Suprapubic skin (tissue), 4 donors: ENCODE measurements around the gene ZNF302. TPM values are rescaled to one million over a fixed set of nuclear protein-coding genes. Genes with fewer than 3 reads are reported as not detected.
"Not testable (repeated sequence)": the region's sequence is repeated elsewhere in the genome, so short reads cannot be mapped to it uniquely, and the experiment has no call there.

Source experiments
- DNase-seq, 2 donors: peaks; one replicate each; pipeline ENCODE4 v3.0.0-alpha.2; 2019; ENCODE audit warnings: low spot score in 2 of 2
- H3K27ac ChIP-seq: fragments of 200-600 bp; sonication (generic); one replicate; pipeline ENCODE4 v1.5.1; 2019
- H3K27me3 ChIP-seq: fragments of 200-600 bp; sonication (generic); one replicate; pipeline ENCODE4 v1.5.1; 2019
- H3K36me3 ChIP-seq: fragments of 200-600 bp; sonication (generic); one replicate; pipeline ENCODE4 v1.5.1; 2019
- H3K4me1 ChIP-seq: fragments of 200-600 bp; sonication (generic); one replicate; pipeline ENCODE4 v1.5.1; 2019
- H3K4me3 ChIP-seq: fragments of 200-600 bp; sonication (generic); one replicate; pipeline ENCODE4 v1.5.1; 2019; ENCODE audit warnings: mild to moderate bottlenecking
- H3K9me3 ChIP-seq: fragments of 200-600 bp; sonication (generic); one replicate; pipeline ENCODE4 v1.5.1; 2019
- EP300 ChIP-seq: sonication (generic); formaldehyde crosslinking; IDR thresholded peaks from one replicate; pipeline ENCODE4 v1.6.1; 2017; ENCODE audit warnings: antibody characterized with exemption
- POLR2A ChIP-seq, 2 donors: fragments of 450-650 bp; IDR thresholded peaks; one replicate each; pipeline ENCODE4 v1.6.1; 2017; ENCODE audit warnings: antibody characterized with exemption in 2 of 2, mild to moderate bottlenecking in 2 of 2, moderate library complexity in 2 of 2
- POLR2AphosphoS5 ChIP-seq, 3 donors: sonication (generic); formaldehyde crosslinking; IDR thresholded peaks; one replicate each; pipeline ENCODE4 v1.6.1; 2017; ENCODE audit warnings: antibody characterized with exemption in 3 of 3
- WGBS: methylation state at CpG from one replicate; pipeline ENCODE4 v1.1.5; 2018; 5-methylcytosine and 5-hydroxymethylcytosine counted together
- total RNA-seq, 4 donors: library from RNA; depleted of rRNA; stranded (reverse); fragments of >200 nt; gene quantifications; one replicate each; pipeline ENCODE4 v1.1.0, GENCODE V29; 2016
- TF ChIP-seq, protein P1 (sequence below), 2 donors: fragments of 200-600 bp in 1 of 2; fragments of 450-650 bp in 1 of 2; sonication (generic) in 1 of 2; IDR thresholded peaks; one replicate each; pipeline ENCODE4 v1.5.1; 2016 to 2019; ENCODE audit warnings: antibody characterized with exemption in 2 of 2, mild to moderate bottlenecking in 1 of 2, moderate library complexity in 1 of 2

ZNF302 gene
- total RNA-seq, 4 donors from 2014 or later, result 9.8 to 33.8 (median 21.4) TPM

DNA sequence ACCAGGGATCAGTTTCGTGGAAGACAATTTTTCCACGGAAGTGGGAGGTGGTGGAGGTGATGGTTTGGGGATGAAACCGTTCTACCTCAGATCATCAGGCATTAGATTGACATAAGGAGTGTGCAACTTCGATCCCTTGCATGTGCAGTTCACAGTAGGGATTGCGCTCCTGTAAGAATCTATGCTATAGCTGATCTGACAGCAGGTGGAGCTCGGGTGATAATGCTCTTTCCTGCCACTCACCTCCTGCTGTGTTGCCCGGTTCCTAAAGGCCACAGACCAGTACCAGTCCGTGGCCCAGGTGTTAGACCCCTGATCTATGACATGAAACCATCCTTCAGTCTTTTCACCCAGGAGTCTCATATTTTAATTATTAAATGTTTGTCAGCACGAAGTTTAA, 4.0 kb downstream of the ZNF302 start:
- DNase-seq, result no peak
- peaks cover 33% of the 10 kb centered on the region for H3K9me3 ChIP-seq
- H3K27me3 ChIP-seq, result no peaks in the 10 kb centered on the region
- no peak for TF ChIP-seq EP300
- TF ChIP-seq POLR2A (IDR thresholded peaks at IDR 0.05), result no peak
- TF ChIP-seq, protein P1, sequence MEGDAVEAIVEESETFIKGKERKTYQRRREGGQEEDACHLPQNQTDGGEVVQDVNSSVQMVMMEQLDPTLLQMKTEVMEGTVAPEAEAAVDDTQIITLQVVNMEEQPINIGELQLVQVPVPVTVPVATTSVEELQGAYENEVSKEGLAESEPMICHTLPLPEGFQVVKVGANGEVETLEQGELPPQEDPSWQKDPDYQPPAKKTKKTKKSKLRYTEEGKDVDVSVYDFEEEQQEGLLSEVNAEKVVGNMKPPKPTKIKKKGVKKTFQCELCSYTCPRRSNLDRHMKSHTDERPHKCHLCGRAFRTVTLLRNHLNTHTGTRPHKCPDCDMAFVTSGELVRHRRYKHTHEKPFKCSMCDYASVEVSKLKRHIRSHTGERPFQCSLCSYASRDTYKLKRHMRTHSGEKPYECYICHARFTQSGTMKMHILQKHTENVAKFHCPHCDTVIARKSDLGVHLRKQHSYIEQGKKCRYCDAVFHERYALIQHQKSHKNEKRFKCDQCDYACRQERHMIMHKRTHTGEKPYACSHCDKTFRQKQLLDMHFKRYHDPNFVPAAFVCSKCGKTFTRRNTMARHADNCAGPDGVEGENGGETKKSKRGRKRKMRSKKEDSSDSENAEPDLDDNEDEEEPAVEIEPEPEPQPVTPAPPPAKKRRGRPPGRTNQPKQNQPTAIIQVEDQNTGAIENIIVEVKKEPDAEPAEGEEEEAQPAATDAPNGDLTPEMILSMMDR (IDR thresholded peaks at IDR 0.05), result no peak
- TF ChIP-seq POLR2AphosphoS5 (IDR thresholded peaks at IDR 0.05), result no peak
- no peak overlapping the region for H3K27ac ChIP-seq
- peaks cover 63% of the 10 kb centered on the region for H3K36me3 ChIP-seq
- WGBS, result 96% methylated on average over 9 of the region's 9 CpGs
- H3K4me3 ChIP-seq, result no peak overlapping the region
- H3K4me1 ChIP-seq, result peaks cover 10% of the 10 kb centered on the region

DNA sequence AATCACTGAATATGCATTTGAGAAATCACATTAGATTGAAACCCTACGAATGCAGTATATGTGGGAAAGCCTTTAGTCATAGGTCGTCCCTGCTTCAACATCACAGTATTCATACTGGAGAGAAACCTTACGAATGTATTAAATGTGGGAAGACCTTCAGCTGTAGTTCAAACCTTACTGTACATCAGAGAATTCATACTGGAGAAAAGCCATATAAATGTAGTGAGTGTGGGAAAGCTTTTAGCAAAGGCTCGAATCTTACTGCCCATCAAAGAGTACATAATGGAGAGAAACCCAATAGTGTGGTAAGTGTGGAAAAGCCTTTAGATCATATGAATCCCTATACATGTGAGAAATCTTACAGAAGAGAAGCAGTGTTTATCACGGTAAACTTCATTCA, 7.8 kb downstream of the ZNF302 start:
- not testable (repeated sequence) for H3K27me3 ChIP-seq, H3K4me1 ChIP-seq, H3K4me3 ChIP-seq, DNase-seq, H3K27ac ChIP-seq
- whole genome bisulfite sequencing, result 95% methylated on average over 5 of the region's 5 CpGs
- H3K36me3 ChIP-seq, result peaks cover 45% of the 10 kb centered on the region
- H3K9me3 ChIP-seq, result peaks cover 34% of the 10 kb centered on the region

DNA sequence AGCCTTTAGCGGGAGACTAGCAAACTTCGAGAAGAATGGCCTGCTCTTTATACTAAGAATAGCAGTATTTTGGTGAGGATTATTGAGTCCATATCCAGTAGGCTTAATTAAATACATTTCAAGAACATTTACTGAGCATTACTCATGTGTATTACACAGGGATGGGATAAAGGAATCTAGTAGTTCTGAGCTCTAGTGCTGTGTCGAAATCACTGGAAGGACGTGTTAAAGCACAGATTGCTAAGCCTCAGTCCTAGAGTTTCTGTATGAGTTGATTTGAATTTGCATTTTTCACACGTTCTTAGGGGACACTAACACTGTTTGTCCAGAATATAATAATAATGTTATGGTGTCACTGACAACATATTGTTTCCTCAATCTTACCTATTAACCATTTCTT, 9.0 kb downstream of the ZNF302 start:
- TF ChIP-seq POLR2AphosphoS5 (IDR thresholded peaks at IDR 0.05), result no peak
- no peak for TF ChIP-seq EP300
- TF ChIP-seq, protein P1 (IDR thresholded peaks at IDR 0.05), result no peak
- no peak for TF ChIP-seq POLR2A (IDR thresholded peaks at IDR 0.05)
- Histone ChIP-seq H3K27ac (no peak overlapping the region), H3K9me3 (peaks cover 42% of the 10 kb centered on the region), H3K27me3 (no peaks in the 10 kb centered on the region), H3K4me1 (no peaks in the 10 kb centered on the region), H3K36me3 (peaks cover 33% of the 10 kb centered on the region), H3K4me3 (no peak overlapping the region)
- 92% methylated on average over 5 of the region's 5 CpGs for WGBS
- DNase-seq, result no peak

DNA sequence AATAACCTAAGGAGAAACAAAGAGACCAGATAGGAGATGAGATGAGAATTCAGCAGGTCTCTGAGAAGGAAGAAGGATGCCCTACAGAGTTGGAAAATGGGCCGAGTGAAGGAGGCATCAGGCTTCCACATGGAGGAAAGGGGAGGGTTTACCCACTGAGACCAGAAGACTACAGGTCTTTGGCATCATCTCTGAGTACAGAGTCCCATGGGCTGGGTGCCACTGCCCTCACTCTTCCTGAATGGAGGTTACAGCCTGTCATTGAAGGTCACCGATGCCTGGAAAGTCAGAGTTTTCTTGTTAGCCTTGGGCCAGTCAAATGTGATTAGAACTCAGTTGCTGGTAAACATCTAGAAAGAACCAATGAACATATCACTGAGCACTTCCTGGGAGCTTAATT, 9.9 kb downstream of the ZNF302 start:
- Histone ChIP-seq H3K27ac (no peak overlapping the region), H3K36me3 (peaks cover 24% of the 10 kb centered on the region), H3K9me3 (peaks cover 42% of the 10 kb centered on the region), H3K4me3 (no peak overlapping the region), H3K27me3 (no peaks in the 10 kb centered on the region), H3K4me1 (no peaks in the 10 kb centered on the region)
- TF ChIP-seq EP300, result no peak
- TF ChIP-seq, protein P1 (IDR thresholded peaks at IDR 0.05), result no peak
- TF ChIP-seq POLR2A (IDR thresholded peaks at IDR 0.05), result no peak
- no peak for TF ChIP-seq POLR2AphosphoS5 (IDR thresholded peaks at IDR 0.05)
- 90% methylated on average over 2 of the region's 2 CpGs for WGBS
- no peak for DNase-seq

DNA sequence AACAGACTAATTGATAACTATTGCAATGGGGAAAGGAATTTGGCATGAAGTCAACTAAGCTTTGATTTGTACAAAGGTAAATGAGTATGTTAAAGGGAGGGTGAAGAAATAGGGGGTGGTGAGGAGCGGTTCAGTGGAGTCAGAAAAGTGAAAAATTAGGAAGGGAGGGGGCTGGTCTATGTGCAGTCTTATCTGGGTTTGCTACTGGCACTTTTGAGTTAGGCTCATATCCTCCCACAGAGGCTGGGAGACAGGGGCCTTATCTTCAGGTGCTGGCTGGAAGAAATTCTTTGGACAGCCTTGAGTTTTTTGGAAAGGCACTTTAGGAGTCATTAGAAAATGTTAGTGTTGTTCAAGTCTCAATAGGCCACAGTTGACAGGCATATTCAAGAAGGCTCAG, 11.1 kb downstream of the ZNF302 start:
- no peak overlapping the region for H3K27ac ChIP-seq
- no peaks in the 10 kb centered on the region for H3K4me1 ChIP-seq
- WGBS, result 83% methylated on average over 1 of the region's 1 CpG
- peaks cover 31% of the 10 kb centered on the region for H3K9me3 ChIP-seq
- no peak for DNase-seq
- TF ChIP-seq POLR2A (IDR thresholded peaks at IDR 0.05) (no peak), EP300 (no peak), POLR2AphosphoS5 (IDR thresholded peaks at IDR 0.05) (no peak)
- TF ChIP-seq, protein P1 (IDR thresholded peaks at IDR 0.05), result no peak
- no peak overlapping the region for H3K4me3 ChIP-seq
- no peaks in the 10 kb centered on the region for H3K27me3 ChIP-seq
- peaks cover 11% of the 10 kb centered on the region for H3K36me3 ChIP-seq

DNA sequence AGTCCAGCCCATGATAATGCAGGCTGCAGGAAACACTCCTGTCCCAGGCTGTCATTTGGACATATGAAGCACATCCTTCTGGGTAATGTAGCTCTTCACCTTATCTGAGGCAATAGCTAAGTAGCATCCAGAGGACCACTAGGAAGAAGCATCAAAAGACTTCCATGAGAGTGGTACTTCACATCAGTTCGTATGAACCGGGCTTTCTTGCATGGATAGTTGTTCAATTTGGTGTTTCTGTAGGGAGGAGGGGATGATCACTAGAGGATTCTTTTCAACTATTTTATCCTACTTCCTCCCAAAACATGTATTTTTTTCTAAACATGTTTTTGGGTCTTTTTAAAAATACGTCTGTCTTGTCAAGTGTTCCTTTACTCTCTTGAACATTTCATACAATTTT, 12.9 kb downstream of the ZNF302 start:
- H3K27me3 ChIP-seq, result no peaks in the 10 kb centered on the region
- H3K4me1 ChIP-seq, result no peaks in the 10 kb centered on the region
- no peak overlapping the region for H3K27ac ChIP-seq
- H3K36me3 ChIP-seq, result no peaks in the 10 kb centered on the region
- 88% methylated on average over 3 of the region's 3 CpGs for WGBS
- peaks cover 30% of the 10 kb centered on the region for H3K9me3 ChIP-seq
- no peak for DNase-seq
- no peak overlapping the region for H3K4me3 ChIP-seq
- TF ChIP-seq POLR2A (IDR thresholded peaks at IDR 0.05) (no peak), EP300 (no peak), POLR2AphosphoS5 (IDR thresholded peaks at IDR 0.05) (no peak)
- TF ChIP-seq, protein P1 (IDR thresholded peaks at IDR 0.05), result no peak
